Ectodermal cell (in vitro differentiated cells): ENCODE data around the gene ARHGEF6.

ENCODE experiments used
- H3K27ac ChIP-seq: 2 replicates; pipeline ENCODE4 v1.7.0; 2013; ENCODE audit warnings: mild to moderate bottlenecking, low read depth, low read length; ENCODE audit not compliant: insufficient read depth, poor library complexity, severe bottlenecking
- H3K27me3 ChIP-seq: 2 replicates; pipeline ENCODE4 v1.7.0; 2013; ENCODE audit warnings: mild to moderate bottlenecking, low read length; ENCODE audit not compliant: insufficient read depth, control insufficient read depth, poor library complexity, severe bottlenecking
- H3K36me3 ChIP-seq: one replicate; pipeline ENCODE4 v1.7.0; 2013; ENCODE audit warnings: low read length; ENCODE audit not compliant: control insufficient read depth, insufficient read depth
- H3K4me1 ChIP-seq: one replicate; pipeline ENCODE4 v1.7.0; 2013; ENCODE audit warnings: low read length; ENCODE audit not compliant: control insufficient read depth, insufficient read depth
- H3K4me3 ChIP-seq: 2 replicates; pipeline ENCODE4 v1.7.0; 2013; ENCODE audit warnings: low read depth, low read length, control low read depth; ENCODE audit not compliant: insufficient read depth
- H3K9me3 ChIP-seq: 2 replicates; pipeline ENCODE4 v1.7.0; 2013; ENCODE audit warnings: mild to moderate bottlenecking, low read length, moderate library complexity; ENCODE audit not compliant: control insufficient read depth
- WGBS, 2 experiments: methylation state at CpG; one replicate each; pipeline ENCODE4 v1.1.7; 2013; ENCODE audit warnings: missing lambda C conversion rate in 2 of 2; 5-methylcytosine and 5-hydroxymethylcytosine counted together

ARHGEF6 gene

DNA sequence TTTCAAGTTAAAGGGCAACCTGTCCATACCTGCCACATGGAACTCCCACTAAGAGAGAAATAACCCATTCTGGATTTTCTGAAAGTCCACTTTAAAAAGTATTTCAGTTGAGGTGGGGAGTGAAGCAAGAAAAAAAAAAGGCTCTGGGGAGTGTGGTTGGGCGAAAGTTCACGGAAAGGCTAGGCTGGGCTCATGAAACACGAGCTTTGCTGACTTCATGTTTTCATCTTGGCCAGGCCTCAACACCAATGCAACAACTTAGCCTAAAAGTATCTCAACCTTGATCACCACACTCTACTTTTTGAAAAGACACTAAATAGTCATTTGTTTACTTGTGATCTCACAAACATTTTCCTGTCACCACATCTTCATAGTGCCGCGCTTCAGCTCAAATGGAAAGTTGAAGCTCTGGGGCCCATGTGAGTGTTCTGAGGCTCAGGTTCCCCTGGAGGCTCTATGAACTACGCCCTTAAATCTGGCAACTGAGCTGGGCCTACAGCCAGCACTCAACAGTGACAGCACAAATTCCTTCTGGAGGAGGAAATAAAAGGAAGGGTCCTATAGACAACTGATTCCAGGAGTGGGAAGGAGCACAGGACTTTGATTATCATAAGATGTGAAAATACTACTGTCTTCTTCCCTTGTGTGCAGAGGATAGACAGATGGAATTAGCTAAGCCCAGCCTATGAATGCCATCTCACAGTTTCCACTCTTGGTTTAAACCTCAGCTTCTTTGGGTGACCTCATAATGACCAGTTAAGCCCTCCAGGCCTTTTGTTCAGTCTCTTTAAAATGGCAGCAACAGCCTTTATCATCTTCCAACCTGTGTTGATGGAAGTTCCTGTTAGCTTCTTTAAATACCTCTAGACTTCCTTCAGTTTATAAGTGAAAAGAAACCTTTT, 127.7 kb downstream of the ARHGEF6 start:
- Histone ChIP-seq H3K9me3 (no peaks in the 10 kb centered on the region), H3K4me3 (no peak overlapping the region), H3K27ac (no peak overlapping the region), H3K4me1 (peaks cover 4% of the 10 kb centered on the region), H3K27me3 (peaks cover 3% of the 10 kb centered on the region), H3K36me3 (no peaks in the 10 kb centered on the region)
- 91 to 96% methylated on average over 6 of the region's 6 CpGs for WGBS, 2 experiments

DNA sequence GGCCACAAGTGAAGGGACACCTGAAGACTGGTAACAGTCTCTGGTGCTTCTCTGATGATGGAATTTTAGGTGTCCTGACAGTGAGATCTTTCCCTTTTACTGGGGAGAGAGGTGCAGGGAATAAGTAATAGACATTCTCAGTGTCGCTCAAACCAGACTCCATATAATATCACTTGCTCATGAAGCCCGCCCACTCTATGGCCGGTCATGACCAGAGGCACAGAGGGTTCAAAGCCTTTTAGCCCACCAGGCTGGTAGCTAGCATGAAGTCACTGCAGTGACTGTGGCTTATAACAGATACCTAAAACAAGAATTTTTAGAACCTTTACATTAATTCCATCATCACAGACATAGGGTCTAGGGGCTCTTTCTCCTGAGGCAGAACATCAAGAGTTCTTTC, 129.9 kb downstream of the ARHGEF6 start:
- H3K4me3 ChIP-seq = no peak overlapping the region
- H3K9me3 ChIP-seq = no peaks in the 10 kb centered on the region
- no peaks in the 10 kb centered on the region for H3K36me3 ChIP-seq
- no peak overlapping the region for H3K27ac ChIP-seq
- 91 to 94% methylated on average over 3 of the region's 3 CpGs for WGBS, 2 experiments
- H3K4me1 ChIP-seq = no peaks in the 10 kb centered on the region
- peaks cover 3% of the 10 kb centered on the region for H3K27me3 ChIP-seq

- Histone ChIP-seq H3K4me3 (no peak within 1 kb of the TSS), H3K27ac (no peak within 1 kb of the TSS), H3K36me3 (no peaks in the 10 kb centered on the region), H3K9me3 (no peaks in the 10 kb centered on the region), H3K27me3 (no peaks in the 10 kb centered on the region), H3K4me1 (no peaks in the 10 kb centered on the region)
- 92 to 98% methylated on average over 6 to 10 of the region's 10 CpGs for WGBS, 2 experiments
Measured at GRCh38 chrX:136647677-136648360, 132.9 kb downstream of the ARHGEF6 start, which contains the start of gene CD40LG. Gene CD40LG, plus strand, starts transcription at chrX:136648158. Its CDS starts 91 bp downstream, at chrX:136648249.

GRCh38 chrX:136646602-136647239, 134.0 kb downstream of the ARHGEF6 start:
- no peaks in the 10 kb centered on the region for H3K9me3 ChIP-seq
- WGBS, 2 experiments = 97 to 98% methylated on average over 4 to 5 of the region's 5 CpGs
- no peak overlapping the region for H3K4me3 ChIP-seq
- no peak overlapping the region for H3K27ac ChIP-seq
- no peaks in the 10 kb centered on the region for H3K27me3 ChIP-seq
- H3K4me1 ChIP-seq = no peaks in the 10 kb centered on the region
- H3K36me3 ChIP-seq = no peaks in the 10 kb centered on the region

GRCh38 chrX:136643243-136643642, 137.5 kb downstream of the ARHGEF6 start:
- WGBS, 2 experiments = 100% methylated on average over 1 of the region's 1 CpG
- H3K4me3 ChIP-seq = no peak overlapping the region
- H3K4me1 ChIP-seq = no peaks in the 10 kb centered on the region
- no peaks in the 10 kb centered on the region for H3K27me3 ChIP-seq
- H3K36me3 ChIP-seq = no peaks in the 10 kb centered on the region
- H3K27ac ChIP-seq = no peak overlapping the region
- H3K9me3 ChIP-seq = no peaks in the 10 kb centered on the region

- H3K9me3 ChIP-seq = no peaks in the 10 kb centered on the region
- peaks cover 13% of the 10 kb centered on the region for H3K4me1 ChIP-seq
- no peaks in the 10 kb centered on the region for H3K27me3 ChIP-seq
- H3K36me3 ChIP-seq = no peaks in the 10 kb centered on the region
- H3K27ac ChIP-seq = no peak overlapping the region
- H3K4me3 ChIP-seq = no peak overlapping the region
- 91 to 93% methylated on average over 7 to 8 of the region's 8 CpGs for WGBS, 2 experiments
Measured at GRCh38 chrX:136639506-136640176, 141.1 kb downstream of the ARHGEF6 start.

DNA sequence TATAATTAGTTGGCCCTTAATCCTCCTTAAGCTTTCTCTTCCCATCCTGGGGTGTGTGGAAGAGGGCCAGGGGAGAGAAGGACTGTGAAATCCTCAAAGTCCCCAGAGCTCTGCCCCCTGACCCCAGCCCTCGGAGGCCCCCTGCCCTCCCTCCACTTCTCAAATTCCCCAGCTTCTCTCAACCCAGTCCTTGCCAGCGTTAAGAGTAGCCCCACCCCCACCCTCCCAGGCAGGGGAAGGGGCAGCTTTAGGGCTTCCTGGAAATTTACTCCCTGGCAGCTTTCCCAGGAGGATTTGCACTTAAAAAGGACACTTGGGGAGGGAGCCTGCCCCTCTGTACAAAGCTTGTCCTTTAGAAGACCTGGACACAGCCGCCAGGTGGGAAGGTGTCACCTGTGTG, 144.6 kb downstream of the ARHGEF6 start:
- no peaks in the 10 kb centered on the region for H3K36me3 ChIP-seq
- H3K9me3 ChIP-seq = no peaks in the 10 kb centered on the region
- H3K4me3 ChIP-seq = no peak overlapping the region
- no peaks in the 10 kb centered on the region for H3K27me3 ChIP-seq
- WGBS, 2 experiments = 4% methylated on average over 2 to 3 of the region's 3 CpGs
- H3K27ac ChIP-seq = no peak overlapping the region
- H3K4me1 ChIP-seq = peaks cover 13% of the 10 kb centered on the region

DNA sequence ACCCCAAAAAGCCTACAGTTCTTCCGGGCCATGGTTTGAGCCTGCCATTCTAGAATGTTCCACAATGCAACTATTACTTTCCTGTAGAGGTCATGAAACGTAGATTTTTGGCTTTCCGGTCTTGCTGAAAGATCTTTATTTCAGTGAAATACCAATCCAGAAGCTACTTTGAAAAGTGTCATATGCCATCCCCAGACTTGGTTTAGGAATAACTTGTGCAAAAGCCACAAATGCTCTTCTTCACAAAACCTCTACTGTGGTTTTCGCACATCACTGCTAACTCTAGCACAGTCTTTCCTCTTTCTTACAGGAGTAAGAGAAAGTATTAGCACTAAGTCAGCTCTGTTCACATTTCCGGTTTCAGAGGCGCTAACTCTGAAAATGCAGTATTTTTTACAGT, 145.5 kb downstream of the ARHGEF6 start:
- no peak overlapping the region for H3K4me3 ChIP-seq

GRCh38 chrX:136630881-136631280, 149.9 kb downstream of the ARHGEF6 start:
- H3K36me3 ChIP-seq = no peaks in the 10 kb centered on the region
- WGBS, 2 experiments = 80% methylated on average over 1 of the region's 1 CpG
- H3K4me3 ChIP-seq = no peak overlapping the region
- no peaks in the 10 kb centered on the region for H3K27me3 ChIP-seq
- H3K9me3 ChIP-seq = no peaks in the 10 kb centered on the region
- peaks cover 10% of the 10 kb centered on the region for H3K4me1 ChIP-seq
- no peak overlapping the region for H3K27ac ChIP-seq

More for the DNA sequence above, 145.5 kb downstream of the ARHGEF6 start:
- Histone ChIP-seq H3K4me1 (peaks cover 13% of the 10 kb centered on the region), H3K27me3 (no peaks in the 10 kb centered on the region), H3K27ac (no peak overlapping the region), H3K36me3 (no peaks in the 10 kb centered on the region), H3K9me3 (no peaks in the 10 kb centered on the region)
- WGBS, 2 experiments = 91 to 96% methylated on average over 6 of the region's 6 CpGs
